ENCODE results near the gene CCDC183.

DNA sequence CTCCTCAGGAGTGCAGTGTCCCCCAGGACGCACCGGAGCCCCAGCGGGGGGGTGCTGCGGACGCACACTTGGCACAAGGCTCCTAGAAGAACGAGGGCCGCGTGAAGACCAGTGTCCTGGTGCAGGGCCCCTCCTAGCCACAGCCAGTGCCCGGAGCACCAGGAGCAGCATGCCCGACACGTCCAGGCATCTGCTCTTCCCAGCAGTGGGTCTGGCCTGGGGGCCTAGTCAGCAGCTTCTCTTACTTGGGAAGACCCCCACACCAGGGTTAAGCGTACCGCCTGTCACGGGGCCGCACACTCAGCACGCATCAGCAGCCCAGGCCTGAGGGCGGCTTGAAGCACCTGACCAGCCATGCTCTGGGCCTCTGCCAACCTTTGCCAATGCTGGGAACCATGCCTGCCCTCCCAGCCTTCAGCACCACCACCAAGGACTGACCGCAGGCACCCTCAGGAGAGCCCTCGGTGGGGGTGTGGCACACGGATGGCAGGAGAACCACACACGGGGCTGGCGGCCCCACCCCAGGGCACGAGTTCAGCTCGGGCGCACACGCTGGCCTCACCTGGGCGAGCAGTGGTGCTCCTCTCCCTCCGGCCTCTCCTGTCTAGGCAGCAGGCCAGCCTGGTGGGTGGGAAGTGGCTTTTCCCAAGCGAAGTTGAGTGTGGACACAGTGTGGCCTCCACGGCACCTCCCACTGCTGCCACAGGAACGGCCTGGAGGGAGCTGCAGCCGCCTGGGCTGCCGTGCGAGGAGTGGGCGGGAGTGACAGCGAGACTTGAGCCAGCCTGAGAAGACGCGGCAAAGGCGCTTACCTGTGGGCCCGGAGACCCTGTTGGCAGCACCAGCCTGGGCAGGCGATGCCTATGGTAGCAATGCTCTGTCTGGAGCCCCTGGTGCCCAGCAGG, 34.1 kb downstream of the CCDC183 start:
- TF ChIP-seq POLR2AphosphoS5 (IDR thresholded peaks at IDR 0.05; ENCODE audit: low read depth, low read length): no peak
- no peak for TF ChIP-seq POLR2A (IDR thresholded peaks at IDR 0.05; ENCODE audit: low read depth, low read length)
- TF ChIP-seq SPI1 (IDR thresholded peaks at IDR 0.05; ENCODE audit: low read depth, low read length): no peak
- no peak for TF ChIP-seq TAF1 (IDR thresholded peaks at IDR 0.05; ENCODE audit: low read depth, low read length)
- TF ChIP-seq PAX5 (IDR thresholded peaks at IDR 0.05; ENCODE audit: insufficient read depth, low read length, severe bottlenecking): no peak
